ENCODE data around the gene IGFBP4.

DNA sequence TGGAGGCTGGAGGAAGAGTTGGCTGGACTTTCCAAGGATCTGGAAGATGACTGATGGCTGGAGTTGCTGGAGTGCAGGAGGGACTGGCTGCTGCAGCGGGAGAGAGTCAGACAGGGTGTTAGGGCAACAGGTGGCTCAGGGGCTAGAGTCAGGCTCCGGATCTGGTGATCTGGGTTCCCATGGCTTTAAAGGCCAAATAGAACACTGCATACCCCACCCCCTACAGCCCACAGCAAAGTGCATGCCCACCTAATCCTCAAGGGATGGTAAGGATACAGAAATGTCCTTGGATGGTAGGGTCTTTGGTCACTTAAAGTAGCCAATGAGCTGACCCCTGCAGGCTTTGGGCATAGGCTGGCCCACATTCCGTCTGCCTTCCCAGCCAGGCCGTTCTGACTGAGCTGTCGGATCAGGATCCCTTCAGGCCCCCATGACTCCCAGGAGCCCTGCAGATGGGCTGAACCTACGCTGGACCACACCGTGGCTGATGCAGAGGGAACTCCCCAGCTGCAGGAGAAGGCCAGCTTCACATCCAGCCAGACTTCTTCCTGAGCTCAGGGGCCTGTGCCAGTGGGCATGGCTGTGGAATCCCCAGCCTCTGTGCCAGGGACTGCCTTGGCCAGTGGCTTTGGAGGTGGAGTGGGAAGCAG is 44.2 kb downstream of the IGFBP4 start:
- TF ChIP-seq, protein P1, sequence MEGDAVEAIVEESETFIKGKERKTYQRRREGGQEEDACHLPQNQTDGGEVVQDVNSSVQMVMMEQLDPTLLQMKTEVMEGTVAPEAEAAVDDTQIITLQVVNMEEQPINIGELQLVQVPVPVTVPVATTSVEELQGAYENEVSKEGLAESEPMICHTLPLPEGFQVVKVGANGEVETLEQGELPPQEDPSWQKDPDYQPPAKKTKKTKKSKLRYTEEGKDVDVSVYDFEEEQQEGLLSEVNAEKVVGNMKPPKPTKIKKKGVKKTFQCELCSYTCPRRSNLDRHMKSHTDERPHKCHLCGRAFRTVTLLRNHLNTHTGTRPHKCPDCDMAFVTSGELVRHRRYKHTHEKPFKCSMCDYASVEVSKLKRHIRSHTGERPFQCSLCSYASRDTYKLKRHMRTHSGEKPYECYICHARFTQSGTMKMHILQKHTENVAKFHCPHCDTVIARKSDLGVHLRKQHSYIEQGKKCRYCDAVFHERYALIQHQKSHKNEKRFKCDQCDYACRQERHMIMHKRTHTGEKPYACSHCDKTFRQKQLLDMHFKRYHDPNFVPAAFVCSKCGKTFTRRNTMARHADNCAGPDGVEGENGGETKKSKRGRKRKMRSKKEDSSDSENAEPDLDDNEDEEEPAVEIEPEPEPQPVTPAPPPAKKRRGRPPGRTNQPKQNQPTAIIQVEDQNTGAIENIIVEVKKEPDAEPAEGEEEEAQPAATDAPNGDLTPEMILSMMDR (IDR thresholded peaks at IDR 0.05; ENCODE audit: low read depth, low read length, missing input control) = no peak
- TF ChIP-seq, protein P2, sequence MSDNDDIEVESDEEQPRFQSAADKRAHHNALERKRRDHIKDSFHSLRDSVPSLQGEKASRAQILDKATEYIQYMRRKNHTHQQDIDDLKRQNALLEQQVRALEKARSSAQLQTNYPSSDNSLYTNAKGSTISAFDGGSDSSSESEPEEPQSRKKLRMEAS (IDR thresholded peaks at IDR 0.05) = no peak
- TF ChIP-seq RXRA (IDR thresholded peaks at IDR 0.05) (no peak), EGR1 (IDR thresholded peaks at IDR 0.05; ENCODE audit: low read depth in 2 of 2) (no peak), TAF1 (conservative IDR thresholded peaks at IDR 0.05) (no peak), SP1 (IDR thresholded peaks at IDR 0.05) (no peak)
- TF ChIP-seq, protein P3, sequence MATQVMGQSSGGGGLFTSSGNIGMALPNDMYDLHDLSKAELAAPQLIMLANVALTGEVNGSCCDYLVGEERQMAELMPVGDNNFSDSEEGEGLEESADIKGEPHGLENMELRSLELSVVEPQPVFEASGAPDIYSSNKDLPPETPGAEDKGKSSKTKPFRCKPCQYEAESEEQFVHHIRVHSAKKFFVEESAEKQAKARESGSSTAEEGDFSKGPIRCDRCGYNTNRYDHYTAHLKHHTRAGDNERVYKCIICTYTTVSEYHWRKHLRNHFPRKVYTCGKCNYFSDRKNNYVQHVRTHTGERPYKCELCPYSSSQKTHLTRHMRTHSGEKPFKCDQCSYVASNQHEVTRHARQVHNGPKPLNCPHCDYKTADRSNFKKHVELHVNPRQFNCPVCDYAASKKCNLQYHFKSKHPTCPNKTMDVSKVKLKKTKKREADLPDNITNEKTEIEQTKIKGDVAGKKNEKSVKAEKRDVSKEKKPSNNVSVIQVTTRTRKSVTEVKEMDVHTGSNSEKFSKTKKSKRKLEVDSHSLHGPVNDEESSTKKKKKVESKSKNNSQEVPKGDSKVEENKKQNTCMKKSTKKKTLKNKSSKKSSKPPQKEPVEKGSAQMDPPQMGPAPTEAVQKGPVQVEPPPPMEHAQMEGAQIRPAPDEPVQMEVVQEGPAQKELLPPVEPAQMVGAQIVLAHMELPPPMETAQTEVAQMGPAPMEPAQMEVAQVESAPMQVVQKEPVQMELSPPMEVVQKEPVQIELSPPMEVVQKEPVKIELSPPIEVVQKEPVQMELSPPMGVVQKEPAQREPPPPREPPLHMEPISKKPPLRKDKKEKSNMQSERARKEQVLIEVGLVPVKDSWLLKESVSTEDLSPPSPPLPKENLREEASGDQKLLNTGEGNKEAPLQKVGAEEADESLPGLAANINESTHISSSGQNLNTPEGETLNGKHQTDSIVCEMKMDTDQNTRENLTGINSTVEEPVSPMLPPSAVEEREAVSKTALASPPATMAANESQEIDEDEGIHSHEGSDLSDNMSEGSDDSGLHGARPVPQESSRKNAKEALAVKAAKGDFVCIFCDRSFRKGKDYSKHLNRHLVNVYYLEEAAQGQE (IDR thresholded peaks at IDR 0.05) = no peak
- TF ChIP-seq, protein P4, sequence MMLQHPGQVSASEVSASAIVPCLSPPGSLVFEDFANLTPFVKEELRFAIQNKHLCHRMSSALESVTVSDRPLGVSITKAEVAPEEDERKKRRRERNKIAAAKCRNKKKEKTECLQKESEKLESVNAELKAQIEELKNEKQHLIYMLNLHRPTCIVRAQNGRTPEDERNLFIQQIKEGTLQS (IDR thresholded peaks at IDR 0.05) = no peak

All from liver (tissue), 3 donors.